Measurements from ENCODE around the gene FUOM.

DNA sequence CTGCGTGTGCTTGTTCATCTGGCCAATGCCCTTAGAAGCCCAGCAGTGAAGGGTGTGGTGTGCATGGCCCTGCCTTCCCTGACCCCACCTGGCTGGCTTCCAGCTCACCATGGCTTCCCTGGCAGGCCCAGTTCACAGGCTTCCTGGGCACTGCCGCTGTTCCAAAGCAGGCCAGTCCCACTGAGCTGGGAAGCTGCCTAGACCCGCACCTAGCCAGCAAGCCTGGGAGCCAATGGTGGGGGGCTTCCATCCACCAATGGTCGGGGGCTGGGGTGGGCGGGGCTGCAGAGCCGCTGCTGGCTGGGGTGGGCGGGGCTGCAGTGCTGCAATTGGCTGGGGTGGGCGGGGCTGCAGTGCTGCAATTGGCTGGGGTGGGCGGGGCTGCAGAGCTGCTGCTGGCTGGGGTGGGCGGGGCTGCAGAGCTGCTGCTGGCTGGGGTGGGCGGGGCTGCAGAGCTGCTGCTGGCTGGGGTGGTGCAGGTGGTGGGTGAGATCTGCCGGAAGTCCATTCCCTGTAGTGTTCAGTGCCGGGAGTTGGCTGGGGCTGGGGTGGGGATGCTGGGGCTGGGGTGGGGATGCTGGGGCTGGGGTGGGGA, 33.5 kb downstream of the FUOM start:
- TF ChIP-seq CTCF (conservative IDR thresholded peaks at IDR 0.05; ENCODE audit: low read depth in 2 of 2) (no peak), EZH2 (IDR thresholded peaks at IDR 0.05; ENCODE audit: low read depth, unreplicated experiment) (no peak)

Data from GM23338 (cell line).